ENCODE results near the gene AMZ2. TPM values are rescaled to one million over a fixed set of nuclear protein-coding genes. Genes with fewer than 3 reads are reported as not detected.
"Not testable (repeated sequence)": the region's sequence is repeated elsewhere in the genome, so short reads cannot be mapped to it uniquely, and the experiment has no call there.

AMZ2 gene
- total and polyA plus RNA-seq, 2 of the 8 experiments (the other 6 are each of a cell fraction or from before 2014, with no cell fraction given), result 49.5 to 71.0 TPM

DNA sequence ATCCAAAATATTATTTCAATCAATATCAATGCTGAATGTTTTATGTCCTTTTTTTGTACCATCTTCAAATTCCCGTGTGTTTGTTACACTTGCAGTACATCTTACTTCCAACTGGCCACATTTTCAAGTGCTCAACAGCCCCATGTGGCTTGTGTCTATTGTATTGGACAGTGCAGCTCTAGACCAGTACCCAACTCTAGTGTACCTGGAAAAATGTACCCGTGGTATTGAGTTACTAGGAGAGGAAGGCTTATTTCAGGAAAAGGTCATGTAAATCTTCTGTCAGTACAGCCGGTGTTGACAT, 11.8 kb downstream of the AMZ2 start:
- H3K4ac ChIP-seq (replicated peaks; ENCODE audit: insufficient read length, low read depth, low read length); H3K9ac ChIP-seq (replicated peaks in 1 of 4; ENCODE audit: extremely low read depth in 1 of 4, low read depth in 3 of 4, low read length in 3 of 4); H2BK5ac ChIP-seq (ENCODE audit: low read depth, low read length); H3K56ac ChIP-seq (replicated peaks; ENCODE audit: insufficient read length, low read depth, low read length); H3K23ac ChIP-seq (ENCODE audit: insufficient read length); H3K27ac ChIP-seq (ENCODE audit: low read depth, low read length); H4K20me1 ChIP-seq (replicated peaks in 1 of 2; ENCODE audit: control insufficient read depth in 1 of 2, insufficient read depth in 2 of 2, low read length in 2 of 2); H3K14ac ChIP-seq (ENCODE audit: insufficient read length); H4K8ac ChIP-seq (ENCODE audit: extremely low read depth, insufficient read depth, low read length); DNase-seq (ENCODE audit: low read depth in 1 of 2, low spot score in 2 of 2); H2AFZ ChIP-seq (ENCODE audit: low read length); H3K4me2 ChIP-seq (ENCODE audit: insufficient read depth in 1 of 2, low read depth in 2 of 2, low read length in 2 of 2); POLR2A ChIA-PET (ENCODE audit: partially characterized antibody); H2AK5ac ChIP-seq (ENCODE audit: low read depth, low read length); H3K9me3 ChIP-seq (ENCODE audit: insufficient read depth in 2 of 2, low read depth in 1 of 2, low read length in 1 of 2); H4K91ac ChIP-seq (replicated peaks; ENCODE audit: insufficient read length, low read length); H2BK120ac ChIP-seq (replicated peaks; ENCODE audit: low read depth, low read length); H3K23me2 ChIP-seq (ENCODE audit: low read depth, low read length); H3K79me1 ChIP-seq (ENCODE audit: low read depth, low read length); H3K4me1 ChIP-seq (replicated peaks in 1 of 4; ENCODE audit: control insufficient read depth in 3 of 4, insufficient read depth in 4 of 4, low read length in 3 of 4); H3K18ac ChIP-seq (ENCODE audit: extremely low read depth, low read length); H3K27me3 ChIP-seq (replicated peaks in 1 of 4; ENCODE audit: control insufficient read depth in 3 of 4, extremely low read depth in 1 of 4, insufficient read depth in 3 of 4, low read length in 3 of 4); H2BK12ac ChIP-seq (ENCODE audit: low read depth, low read length); H3K79me2 ChIP-seq (ENCODE audit: control insufficient read depth in 1 of 2, insufficient read depth in 2 of 2, low read length in 2 of 2); H4K5ac ChIP-seq (ENCODE audit: insufficient read length, low read depth, low read length); H2BK15ac ChIP-seq (ENCODE audit: low read length); H2BK20ac ChIP-seq (ENCODE audit: low read length): not testable (repeated sequence)
- Histone ChIP-seq H3K4me3 (ENCODE audit: extremely low read depth in 1 of 4, insufficient read depth in 2 of 4, low read depth in 3 of 4, low read length in 4 of 4) (peak overlapping the region in 2 of 4 experiments; percentile 10 to 50; a peak in 2 of 8 replicates), H3K36me3 (ENCODE audit: control insufficient read depth in 2 of 4, insufficient read depth in 4 of 4, low read length in 3 of 4) (peaks cover 0 to 17% (median 1%) of the 10 kb centered on the region in 4 experiments; a peak in 3 of 8 replicates)
- WGBS, 2 experiments (ENCODE audit: extremely low coverage in 1 of 2, insufficient coverage in 1 of 2, insufficient read length in 1 of 2, insufficient replicate concordance in 2 of 2, low coverage in 1 of 2, low lambda C conversion rate in 2 of 2, missing lambda C conversion rate in 1 of 2), result 81% methylated on average over 3 of the region's 3 CpGs; no CpG with 5 or more reads in 1 of the 2 experiments
- CTCF ChIA-PET (ENCODE audit: partially characterized antibody), result interaction anchor here (0.7 to 9.2 kb wide), 4 partner anchors 140 to 1316 kb away, joined by 3 to 98 read pairs (median 52); no protein-coding TSS in a partner anchor
- FAIRE-seq, result peak; percentile 48

Data from H1 (cell line).